Ovary (tissue), 3 donors: ENCODE data around the gene ZNF775.

Experiments used
- EP300 ChIP-seq: sonication (generic); formaldehyde crosslinking; IDR thresholded peaks from one replicate; pipeline ENCODE4 v1.6.1; 2017; ENCODE audit warnings: antibody characterized with exemption
- POLR2A ChIP-seq: fragments of 450-650 bp; IDR thresholded peaks from one replicate; pipeline ENCODE4 v1.6.1; 2017; ENCODE audit warnings: antibody characterized with exemption, mild to moderate bottlenecking, moderate library complexity
- TF ChIP-seq, protein P1 (sequence below), 3 donors: fragments of 450-650 bp in 2 of 3; fragments of 200-600 bp in 1 of 3; IDR thresholded peaks; one replicate each; pipeline versions ENCODE4 v1.5.1 to v1.8.0; 2016 to 2022; ENCODE audit warnings: antibody characterized with exemption in 3 of 3, mild to moderate bottlenecking in 1 of 3
- donor health status: DM: no; HTN: no; CAD: no.

DNA sequence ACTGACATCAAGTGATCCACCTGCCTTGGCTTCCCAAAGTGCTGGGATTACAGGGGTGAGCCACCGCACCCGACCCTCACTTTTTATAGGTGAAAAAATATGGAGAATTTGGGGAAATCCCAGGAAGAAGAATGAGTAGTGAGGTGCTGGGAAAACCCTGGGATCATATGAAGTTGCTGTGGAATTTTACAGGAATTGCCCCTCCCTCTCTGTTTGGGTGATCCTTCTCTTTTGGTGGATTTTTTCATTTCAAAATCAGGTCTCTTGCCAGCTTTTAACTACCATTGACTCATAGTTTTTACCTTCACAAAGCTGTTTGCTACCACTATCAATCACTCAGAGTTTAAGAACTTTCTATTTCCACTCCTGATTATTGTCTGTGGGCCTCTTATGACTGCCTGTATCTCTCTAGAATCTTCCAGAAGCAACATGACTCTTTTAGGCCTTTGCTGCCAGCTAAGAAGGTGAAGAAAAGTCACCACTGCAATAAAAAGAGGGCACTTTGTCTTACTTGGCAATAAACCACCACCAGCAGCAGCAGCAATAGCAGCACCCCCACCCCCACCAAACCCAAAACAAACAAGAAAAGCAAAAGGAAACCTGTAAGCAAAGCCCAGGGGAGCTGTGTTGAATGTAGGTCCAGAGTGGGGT lies 67.3 kb downstream of the ZNF775 start:
- TF ChIP-seq, protein P1, sequence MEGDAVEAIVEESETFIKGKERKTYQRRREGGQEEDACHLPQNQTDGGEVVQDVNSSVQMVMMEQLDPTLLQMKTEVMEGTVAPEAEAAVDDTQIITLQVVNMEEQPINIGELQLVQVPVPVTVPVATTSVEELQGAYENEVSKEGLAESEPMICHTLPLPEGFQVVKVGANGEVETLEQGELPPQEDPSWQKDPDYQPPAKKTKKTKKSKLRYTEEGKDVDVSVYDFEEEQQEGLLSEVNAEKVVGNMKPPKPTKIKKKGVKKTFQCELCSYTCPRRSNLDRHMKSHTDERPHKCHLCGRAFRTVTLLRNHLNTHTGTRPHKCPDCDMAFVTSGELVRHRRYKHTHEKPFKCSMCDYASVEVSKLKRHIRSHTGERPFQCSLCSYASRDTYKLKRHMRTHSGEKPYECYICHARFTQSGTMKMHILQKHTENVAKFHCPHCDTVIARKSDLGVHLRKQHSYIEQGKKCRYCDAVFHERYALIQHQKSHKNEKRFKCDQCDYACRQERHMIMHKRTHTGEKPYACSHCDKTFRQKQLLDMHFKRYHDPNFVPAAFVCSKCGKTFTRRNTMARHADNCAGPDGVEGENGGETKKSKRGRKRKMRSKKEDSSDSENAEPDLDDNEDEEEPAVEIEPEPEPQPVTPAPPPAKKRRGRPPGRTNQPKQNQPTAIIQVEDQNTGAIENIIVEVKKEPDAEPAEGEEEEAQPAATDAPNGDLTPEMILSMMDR (IDR thresholded peaks at IDR 0.05): no peak
- TF ChIP-seq POLR2A (no peak), EP300 (no peak)
